ENCODE results near the gene GRIK3. TPM values are rescaled to one million over a fixed set of nuclear protein-coding genes. Genes with fewer than 3 reads are reported as not detected.

The GRIK3 gene
- total and polyA plus RNA-seq, 2 of the 8 experiments (the other 6 are each of a cell fraction or from before 2014, with no cell fraction given): 2.1 to 3.4 TPM

- Histone ChIP-seq H3K4me2 (ENCODE audit: insufficient read depth in 1 of 2, low read depth in 2 of 2, low read length in 2 of 2) (no peak overlapping the region), H3K23me2 (ENCODE audit: low read depth, low read length) (no peaks in the 10 kb centered on the region), H3K79me2 (ENCODE audit: control insufficient read depth in 1 of 2, insufficient read depth in 2 of 2, low read length in 2 of 2) (no peaks in the 10 kb centered on the region), H3K36me3 (ENCODE audit: control insufficient read depth in 2 of 4, insufficient read depth in 4 of 4, low read length in 3 of 4) (no peaks in the 10 kb centered on the region), H2BK15ac (ENCODE audit: low read length) (no peak overlapping the region), H4K20me1 (replicated peaks in 1 of 2; ENCODE audit: control insufficient read depth in 1 of 2, insufficient read depth in 2 of 2, low read length in 2 of 2) (no peaks in the 10 kb centered on the region), H3K23ac (ENCODE audit: insufficient read length) (no peak overlapping the region), H3K4ac (replicated peaks; ENCODE audit: insufficient read length, low read depth, low read length) (no peak overlapping the region), H2BK12ac (ENCODE audit: low read depth, low read length) (no peak overlapping the region), H3K4me1 (replicated peaks in 1 of 4; ENCODE audit: control insufficient read depth in 3 of 4, insufficient read depth in 4 of 4, low read length in 3 of 4) (peaks cover 0 to 4% (median 0%) of the 10 kb centered on the region in 4 experiments; a peak in 3 of 7 replicates), H2AK5ac (ENCODE audit: low read depth, low read length) (no peak overlapping the region), H3K18ac (ENCODE audit: extremely low read depth, low read length) (no peak overlapping the region), H4K91ac (replicated peaks; ENCODE audit: insufficient read length, low read length) (no peak overlapping the region), H3K14ac (ENCODE audit: insufficient read length) (no peak overlapping the region), H4K8ac (ENCODE audit: extremely low read depth, insufficient read depth, low read length) (no peak overlapping the region), H3K27me3 (replicated peaks in 1 of 4; ENCODE audit: control insufficient read depth in 3 of 4, extremely low read depth in 1 of 4, insufficient read depth in 3 of 4, low read length in 3 of 4) (no peaks in the 10 kb centered on the region), H4K5ac (ENCODE audit: insufficient read length, low read depth, low read length) (no peak overlapping the region), H3K79me1 (ENCODE audit: low read depth, low read length) (no peaks in the 10 kb centered on the region), H2BK20ac (ENCODE audit: low read length) (no peak overlapping the region), H3K56ac (replicated peaks; ENCODE audit: insufficient read length, low read depth, low read length) (no peak overlapping the region), H2BK120ac (replicated peaks; ENCODE audit: low read depth, low read length) (no peak overlapping the region), H3K27ac (ENCODE audit: low read depth, low read length) (no peak overlapping the region), H2AFZ (ENCODE audit: low read length) (no peak overlapping the region), H3K4me3 (ENCODE audit: extremely low read depth in 1 of 4, insufficient read depth in 2 of 4, low read depth in 3 of 4, low read length in 4 of 4) (no peak overlapping the region), H2BK5ac (ENCODE audit: low read depth, low read length) (no peak overlapping the region), H3K9me3 (ENCODE audit: insufficient read depth in 2 of 2, low read depth in 1 of 2, low read length in 1 of 2) (no peaks in the 10 kb centered on the region), H3K9ac (replicated peaks in 1 of 4; ENCODE audit: extremely low read depth in 1 of 4, low read depth in 3 of 4, low read length in 3 of 4) (no peak overlapping the region)
- ChIA-PET POLR2A (ENCODE audit: partially characterized antibody) (no interaction called here), CTCF (ENCODE audit: partially characterized antibody) (interaction anchor here (1.2 to 8.1 kb wide), 3 partner anchors 16 to 29 kb away, joined by 3 to 57 read pairs (median 4); no protein-coding TSS in a partner anchor)
- TF ChIP-seq YY1 (IDR thresholded peaks at IDR 0.05; ENCODE audit: low read depth, low read length) (no peak), EP300 (IDR thresholded peaks at IDR 0.05; ENCODE audit: borderline replicate concordance in 1 of 2, low read depth in 2 of 2, low read length in 2 of 2) (no peak)
- DNase-seq (ENCODE audit: low read depth in 1 of 2, low spot score in 2 of 2) (no peak), FAIRE-seq (no peak)
- 90% methylated on average over 3 of the region's 4 CpGs; no CpG with 5 or more reads in 1 of the 2 experiments for WGBS, 2 experiments (ENCODE audit: extremely low coverage in 1 of 2, insufficient coverage in 1 of 2, insufficient read length in 1 of 2, insufficient replicate concordance in 2 of 2, low coverage in 1 of 2, low lambda C conversion rate in 2 of 2, missing lambda C conversion rate in 1 of 2)
Observed at GRCh38 chr1:36835696-36836095, 198.6 kb downstream of the GRIK3 start.
